ENCODE measurements around the gene FBF1.
A peak's percentile ranks its signal among the peaks of the same experiment; 100 is the strongest.
"Not testable (repeated sequence)": the region's sequence is repeated elsewhere in the genome, so short reads cannot be mapped to it uniquely, and the experiment has no call there.

Gene FBF1, protein sequence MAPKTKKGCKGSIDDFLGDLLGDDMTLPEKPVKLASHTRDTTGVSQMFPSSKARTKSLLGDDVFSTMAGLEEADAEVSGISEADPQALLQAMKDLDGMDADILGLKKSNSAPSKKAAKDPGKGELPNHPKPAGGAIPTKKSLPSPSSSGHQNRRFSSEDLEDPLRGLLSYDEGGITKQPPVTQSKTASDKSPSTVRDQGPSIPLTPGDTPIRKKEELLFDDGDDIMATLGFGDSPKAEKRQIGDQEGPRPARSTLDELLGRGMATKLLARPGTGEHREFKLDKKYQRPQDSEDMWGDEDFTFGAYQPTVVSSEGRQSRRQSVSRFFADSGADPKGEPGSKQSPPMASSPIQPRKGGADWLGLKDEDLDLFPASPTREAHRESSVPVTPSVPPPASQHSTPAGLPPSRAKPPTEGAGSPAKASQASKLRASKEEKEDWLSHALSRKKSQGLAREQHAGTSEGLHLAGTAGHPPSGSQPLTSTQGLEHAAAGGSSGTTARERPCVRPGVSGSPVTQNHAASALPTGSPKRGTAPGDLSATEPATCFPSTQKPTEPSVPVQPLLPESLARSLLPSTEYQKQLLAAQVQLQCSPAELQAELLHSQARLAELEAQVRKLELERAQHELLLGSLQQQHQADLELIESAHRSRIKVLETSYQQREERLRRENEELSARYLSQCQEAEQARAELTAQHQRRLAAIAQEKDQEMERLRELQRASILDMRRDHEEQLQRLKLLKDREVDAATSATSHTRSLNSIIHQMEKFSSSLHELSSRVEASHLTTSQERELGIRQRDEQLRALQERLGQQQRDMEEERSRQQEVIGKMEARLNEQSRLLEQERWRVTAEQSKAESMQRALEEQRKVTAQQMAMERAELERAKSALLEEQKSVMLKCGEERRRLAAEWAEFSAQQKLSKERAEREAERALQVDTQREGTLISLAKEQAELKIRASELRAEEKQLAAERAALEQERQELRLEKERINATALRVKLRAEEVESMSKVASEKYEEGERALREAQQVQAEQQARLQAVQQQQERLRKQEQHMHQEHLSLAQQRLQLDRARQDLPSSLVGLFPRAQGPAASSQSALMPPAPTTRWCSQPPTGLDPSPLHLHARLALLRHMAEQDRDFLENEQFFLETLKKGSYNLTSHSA

DNA sequence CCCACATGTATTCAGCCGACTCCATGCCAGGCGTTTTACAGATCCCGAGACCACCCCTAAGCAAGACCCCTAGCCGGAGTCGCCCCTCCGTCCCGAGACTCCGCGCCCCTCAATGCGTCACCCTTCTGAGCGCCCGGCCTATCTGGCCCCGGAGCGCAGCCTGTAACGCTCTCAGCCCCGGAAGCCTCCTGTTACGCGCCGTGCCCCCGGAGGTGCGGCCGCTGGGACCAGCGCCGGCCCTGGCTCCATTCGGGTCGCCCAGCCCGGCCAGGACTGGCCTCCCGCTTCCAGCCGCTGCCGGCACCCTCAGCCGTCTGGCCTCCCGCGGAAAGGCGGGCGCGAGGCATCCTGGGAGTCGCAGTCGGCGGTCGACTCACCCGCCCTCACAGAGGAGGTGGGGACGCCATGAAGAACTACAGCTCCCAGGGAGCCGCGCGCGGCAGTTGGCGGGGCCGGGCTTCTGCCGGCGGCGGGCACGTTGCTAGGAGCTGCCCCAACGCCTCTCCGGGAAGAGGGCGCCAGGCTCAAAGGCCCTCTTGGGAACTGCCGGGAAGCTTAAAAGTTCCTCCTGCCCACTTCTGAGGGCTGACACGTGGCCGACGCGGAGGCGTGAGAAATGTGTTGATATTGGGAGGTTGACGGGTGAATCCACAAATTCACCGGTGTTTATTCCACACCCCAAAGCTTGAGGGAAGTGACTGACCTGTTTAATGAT, at the start of gene FBF1:
Gene FBF1, minus strand, starts transcription at position 316 of the 715 bp plus-strand sequence. CDS start 2,893 bp downstream, outside the sequence.
- peak; percentile 72 for DNase-seq (ENCODE audit: low read depth)

DNA sequence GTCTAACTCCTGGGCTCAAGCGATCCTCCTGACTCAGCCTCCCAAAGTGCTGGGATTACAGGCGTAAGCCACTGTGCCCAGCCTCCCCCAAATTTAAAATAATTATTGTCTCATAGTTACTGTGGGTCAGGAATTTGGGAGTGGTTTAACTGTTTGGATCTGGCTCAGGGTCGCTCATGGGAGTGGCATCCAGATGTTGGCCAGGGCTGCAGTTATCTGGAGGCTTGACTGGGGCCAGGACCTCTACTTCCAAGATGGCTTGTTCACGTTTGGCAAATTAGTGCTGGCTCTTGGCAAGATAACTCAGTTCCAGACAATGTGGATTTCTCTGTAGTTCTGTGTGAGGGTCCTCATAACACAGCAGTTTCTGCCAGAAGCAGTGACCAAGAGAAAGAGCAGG, 46.2 kb upstream of the FBF1 start:
- DNase-seq (ENCODE audit: low read depth): no peak

DNA sequence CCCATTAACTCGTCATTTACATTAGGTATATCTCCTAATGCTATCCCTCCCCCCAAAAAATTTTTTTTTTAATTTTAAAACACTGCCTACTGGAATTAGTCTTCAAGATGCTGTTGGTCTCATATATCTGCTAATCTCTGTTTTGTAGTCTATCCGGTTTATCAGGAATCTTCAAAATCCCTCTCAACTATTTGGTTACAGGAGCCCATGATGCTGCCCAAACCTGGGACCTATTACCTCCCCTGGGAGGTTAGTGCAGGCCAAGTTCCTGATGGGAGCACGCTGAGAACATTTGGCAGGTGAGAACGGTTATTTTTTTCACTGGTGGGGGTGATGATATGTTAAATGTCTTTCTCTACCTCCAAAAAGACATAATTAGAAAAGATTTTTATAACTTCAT, 45.1 kb upstream of the FBF1 start:
- DNase-seq (ENCODE audit: low read depth): no peak

DNA sequence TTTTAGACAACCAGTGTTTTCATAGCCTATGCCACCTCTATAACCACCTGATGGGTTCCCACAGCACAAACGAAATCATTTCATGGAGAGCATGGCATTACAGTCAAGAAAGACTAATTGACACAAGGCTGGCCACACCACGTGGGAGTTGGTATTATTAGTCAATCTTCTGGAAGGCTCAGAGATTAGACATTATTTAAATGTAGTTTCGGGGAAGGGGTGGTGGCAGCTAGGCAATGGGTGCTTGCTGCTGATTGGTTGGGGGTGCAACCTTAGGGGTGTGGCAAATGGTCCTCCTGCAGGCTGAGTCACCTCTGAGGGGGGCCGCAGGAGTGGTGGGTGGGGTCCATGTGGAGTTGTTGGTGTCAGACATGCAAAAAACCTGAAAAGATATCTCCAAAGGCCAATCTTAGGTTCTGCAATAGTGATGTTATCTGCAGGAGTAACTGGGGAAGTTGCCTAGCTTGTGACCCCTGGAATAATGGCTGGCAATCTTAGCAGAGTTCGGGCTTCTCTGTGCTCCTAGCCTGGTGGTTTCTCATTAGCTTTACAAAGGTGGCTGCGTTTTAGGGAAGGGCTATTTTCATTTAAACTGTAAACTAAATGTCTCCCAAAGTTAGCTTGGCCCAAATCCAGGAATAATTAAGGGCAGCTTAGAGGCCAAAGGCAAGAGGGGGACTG, 42.8 kb upstream of the FBF1 start:
- no peak for DNase-seq (ENCODE audit: low read depth)

DNA sequence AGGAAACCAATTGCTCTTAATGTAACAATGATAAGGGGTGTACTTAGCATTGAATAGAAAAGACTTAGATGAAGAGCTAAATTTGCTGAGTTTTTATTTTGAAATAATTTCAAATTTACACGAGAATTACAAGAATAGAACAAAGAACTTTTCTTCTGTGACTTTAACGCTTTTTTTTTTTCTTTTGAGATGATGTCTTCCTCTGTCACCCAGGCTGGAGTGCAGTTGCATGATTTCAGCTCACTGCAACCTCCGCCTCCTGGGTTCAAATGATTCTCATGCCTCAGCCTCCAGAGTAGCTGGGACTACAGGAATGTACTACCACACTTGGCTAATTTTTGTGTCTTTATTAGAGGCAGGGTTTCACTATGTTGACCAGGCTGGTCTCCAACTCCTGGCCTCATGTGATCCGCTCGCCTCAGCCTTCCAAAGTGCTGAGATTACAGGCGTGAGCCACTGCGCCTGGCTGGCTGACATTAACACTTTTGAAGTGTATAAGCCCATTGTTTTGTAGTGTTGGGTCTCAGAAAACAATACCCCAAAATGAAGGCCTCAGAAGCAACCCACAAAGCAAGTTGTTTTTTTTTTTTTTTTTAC, 40.3 kb upstream of the FBF1 start:
- DNase-seq (ENCODE audit: low read depth): no peak

DNA sequence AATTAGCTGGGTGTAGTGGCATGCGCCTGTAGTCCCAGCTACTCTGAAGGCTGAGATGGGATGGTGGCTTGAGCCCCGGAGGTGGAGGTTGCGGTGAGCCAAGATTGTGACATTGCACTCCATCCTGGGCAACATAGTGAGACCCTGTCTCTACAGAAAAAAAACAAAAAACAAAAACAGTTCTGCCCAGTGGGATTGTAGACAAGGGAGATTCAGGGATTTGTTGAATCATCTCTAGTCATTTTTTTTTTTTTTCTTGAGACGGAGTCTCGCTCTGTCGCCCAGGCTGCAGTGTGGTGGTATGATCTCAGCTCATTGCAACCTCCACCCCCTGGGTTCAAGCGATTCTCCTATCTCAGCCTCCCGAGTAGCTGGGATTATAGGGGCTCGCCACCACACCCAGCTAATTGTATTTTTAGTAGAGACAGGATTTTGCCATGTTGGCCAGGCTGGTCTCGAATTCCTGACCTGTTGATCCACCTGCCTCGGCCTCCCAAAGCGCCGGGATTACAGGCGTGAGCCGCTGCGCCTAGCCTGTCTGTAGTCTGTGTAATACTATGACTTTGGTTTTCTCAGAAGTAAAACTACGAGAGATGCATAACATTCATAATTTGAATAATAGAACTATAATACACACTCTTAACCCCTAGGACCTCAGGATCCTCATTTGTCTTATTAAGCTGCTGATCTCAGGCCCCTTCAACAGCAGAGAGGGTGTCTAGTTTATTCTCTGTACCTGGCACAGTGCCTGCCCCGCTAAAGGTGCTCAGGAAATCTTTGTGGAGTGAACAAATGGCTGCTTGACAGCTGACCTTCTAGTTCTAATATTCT, 39.6 kb upstream of the FBF1 start:
- no peak for DNase-seq (ENCODE audit: low read depth)

DNA sequence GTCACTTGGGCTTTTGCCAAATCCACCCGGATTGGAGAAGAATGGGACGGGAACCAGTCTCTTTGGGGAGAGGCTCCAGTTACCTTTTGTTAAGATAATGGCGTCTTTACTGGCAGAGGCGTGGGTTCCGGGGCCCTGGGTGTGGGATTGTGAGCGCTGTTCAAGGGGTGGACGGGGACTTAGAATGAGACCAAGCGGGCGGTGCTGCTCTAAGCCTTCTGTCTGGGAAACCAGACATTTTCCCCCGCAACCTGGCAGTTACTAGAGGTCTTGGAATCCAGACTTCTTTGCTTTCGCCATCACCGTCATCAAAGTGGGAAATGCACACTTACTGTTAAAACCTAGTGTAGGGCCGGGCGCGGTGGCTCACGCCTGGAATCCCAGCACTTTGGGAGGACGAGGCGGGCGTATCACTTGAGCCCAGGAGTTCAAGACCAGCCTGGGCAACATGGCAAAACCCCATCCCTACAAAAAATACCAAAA, 38.9 kb upstream of the FBF1 start:
- no peak for DNase-seq (ENCODE audit: low read depth)

DNA sequence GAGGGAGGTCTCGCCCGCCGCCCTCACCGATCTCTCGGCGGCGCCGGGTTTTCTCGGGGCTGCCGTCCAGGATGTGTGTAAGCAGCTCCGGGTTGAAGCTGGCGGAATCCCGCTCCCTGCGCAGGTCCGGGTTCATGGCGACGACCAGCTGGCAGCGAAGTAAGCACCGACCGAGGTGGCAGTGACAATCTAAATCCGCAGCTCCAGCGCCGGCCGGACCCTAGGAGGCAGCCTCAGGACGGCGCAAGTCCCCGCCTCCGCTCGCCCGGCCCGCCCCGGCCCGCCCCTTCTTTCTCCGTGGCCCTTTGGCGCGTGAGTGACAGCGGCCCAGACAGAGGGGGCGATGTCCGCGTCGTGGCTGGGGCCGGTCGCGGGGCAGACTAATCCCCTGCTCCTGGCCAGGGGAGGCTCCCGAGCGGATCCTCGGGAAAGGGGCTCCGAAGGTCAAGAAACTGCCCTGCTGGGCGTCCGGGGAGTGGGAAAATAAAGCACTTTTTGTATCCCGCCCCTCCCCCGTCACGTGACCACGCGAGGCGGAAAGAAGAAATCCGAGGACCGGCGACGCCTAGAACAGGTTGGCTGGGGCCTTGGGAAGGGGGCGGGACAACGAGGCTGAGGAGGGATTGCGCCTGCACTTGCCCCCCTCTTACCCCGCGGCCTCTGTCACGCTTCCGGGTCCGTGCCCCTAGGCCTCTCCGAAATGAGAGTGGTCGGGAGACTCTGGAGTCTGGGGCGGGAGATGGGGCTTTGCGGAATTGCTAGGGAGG, 38.3 kb upstream of the FBF1 start, which contains the start of the genes ACOX1 and TEN1:
Gene ACOX1, minus strand, starts transcription at position 229 of the 767 bp plus-strand sequence. Its CDS starts 93 bp downstream, at position 136.
Gene TEN1, plus strand, starts transcription at position 303 of the 767 bp plus-strand sequence. CDS start 6,953 bp downstream, outside the sequence.
- DNase-seq (ENCODE audit: low read depth): peak; percentile 96

DNA sequence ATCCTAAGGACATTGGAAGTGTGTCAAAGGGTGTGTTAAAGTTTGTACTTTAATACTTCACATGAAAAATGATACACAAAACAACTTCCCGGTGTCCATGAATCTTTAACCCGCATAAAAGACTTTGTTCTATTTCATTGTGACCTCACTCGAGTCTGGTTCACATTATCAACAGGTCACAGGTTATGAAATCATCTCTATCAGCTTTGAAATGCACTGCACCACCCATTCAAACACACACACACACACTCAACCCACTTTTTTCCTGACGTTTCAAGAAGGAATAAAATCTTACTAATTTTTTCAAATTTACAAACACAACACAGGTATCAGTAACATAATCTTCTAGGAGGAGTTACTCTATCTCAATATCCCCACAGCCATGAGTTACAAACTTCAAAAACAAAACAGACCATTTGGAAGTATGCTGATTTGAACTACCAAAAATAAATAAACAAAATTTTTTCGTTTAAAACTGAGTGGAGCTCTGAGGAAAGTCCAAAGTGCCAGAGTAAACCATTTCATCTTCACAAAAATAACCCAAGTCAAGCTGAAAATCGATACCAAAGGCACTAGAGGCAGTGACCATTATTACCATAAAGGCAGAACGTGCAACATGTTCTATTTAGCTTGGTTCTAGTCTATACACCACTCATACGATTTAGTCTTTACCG, 35.5 kb upstream of the FBF1 start:
- no peak for DNase-seq (ENCODE audit: low read depth)

DNA sequence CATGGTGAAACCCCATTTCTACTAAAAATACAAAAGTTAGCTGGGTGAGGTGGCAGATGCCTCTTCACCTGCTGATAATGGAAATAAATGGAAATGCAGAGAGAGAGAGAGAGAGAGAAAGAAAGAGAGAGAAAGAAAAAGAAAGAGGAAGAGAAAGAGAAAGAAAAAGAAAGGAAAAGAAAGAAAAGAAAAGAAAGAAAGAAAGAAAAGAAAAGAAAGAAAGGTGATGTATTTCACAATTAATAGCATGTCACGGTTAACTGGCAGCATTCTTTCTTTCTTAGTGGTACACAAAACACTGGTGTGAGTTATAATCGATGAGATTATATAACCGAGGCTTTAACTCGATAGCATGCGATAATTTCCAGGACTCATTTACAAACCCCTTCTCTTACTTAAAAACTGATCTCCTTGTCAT, 34.9 kb upstream of the FBF1 start:
- no peak for DNase-seq (ENCODE audit: low read depth)

DNA sequence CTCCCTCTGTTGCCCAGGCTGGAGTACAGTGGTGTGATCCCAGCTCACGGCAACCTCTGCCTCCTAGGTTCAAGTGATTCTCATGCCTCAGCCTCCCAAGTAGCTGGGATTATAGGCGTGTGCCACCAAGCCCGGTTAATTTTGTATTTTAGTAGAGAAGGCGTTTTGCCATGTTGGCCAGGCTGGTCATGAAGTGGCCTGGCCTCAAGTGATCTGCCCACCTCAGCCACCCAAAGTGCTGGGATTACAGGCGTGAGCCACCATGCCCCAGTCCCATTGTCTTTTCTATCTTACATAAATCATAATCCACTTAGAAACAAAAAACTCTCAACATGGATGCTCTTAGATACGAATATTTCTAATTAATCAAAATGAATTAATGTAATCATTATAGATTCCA, 34.3 kb upstream of the FBF1 start:
- not testable (repeated sequence) for DNase-seq (ENCODE audit: low read depth)

DNA sequence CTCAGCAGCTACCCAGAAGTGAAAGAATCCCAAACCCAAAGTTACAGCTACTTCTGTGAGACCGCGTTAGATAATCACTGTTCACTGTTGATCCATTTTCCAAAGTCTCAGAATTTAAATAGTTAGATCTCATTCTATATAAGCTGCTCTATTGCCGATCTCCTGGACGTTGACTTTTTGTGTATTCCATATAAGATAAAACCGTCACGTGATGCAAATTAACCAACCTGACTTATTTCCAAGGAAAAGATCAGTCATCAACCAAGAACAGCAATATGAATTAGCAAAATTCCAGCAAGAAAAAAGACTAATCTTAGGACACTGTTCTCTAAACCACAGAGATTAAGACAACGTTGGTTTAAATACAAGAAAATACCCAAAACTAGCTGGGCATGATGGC, 29.8 kb upstream of the FBF1 start:
- no peak for DNase-seq (ENCODE audit: low read depth)

DNA sequence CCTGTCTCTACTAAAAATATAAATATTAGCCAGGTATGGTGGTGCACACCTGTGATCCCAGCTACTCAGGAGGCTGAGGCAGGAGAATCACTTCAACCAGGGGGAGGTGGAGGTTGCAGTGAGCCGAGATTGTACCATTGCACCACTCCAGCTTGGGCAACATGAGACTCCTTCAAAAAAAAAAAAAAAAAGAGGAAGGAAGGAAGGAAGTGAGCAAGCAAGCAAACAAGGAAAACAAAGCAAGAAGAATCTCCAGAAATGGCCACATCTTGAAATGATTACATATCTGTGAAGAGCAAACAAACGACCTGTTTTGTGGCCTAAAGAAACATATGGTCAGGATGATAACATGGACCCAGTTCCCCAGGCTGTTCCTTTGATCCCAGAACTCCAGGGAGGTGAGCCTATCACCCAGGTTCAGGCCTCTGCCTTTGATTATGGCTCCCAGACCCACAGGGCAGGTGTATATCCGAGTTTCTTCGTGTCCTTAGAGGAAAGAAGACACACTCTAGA, 29.2 kb upstream of the FBF1 start:
- DNase-seq (ENCODE audit: low read depth): no peak

DNA sequence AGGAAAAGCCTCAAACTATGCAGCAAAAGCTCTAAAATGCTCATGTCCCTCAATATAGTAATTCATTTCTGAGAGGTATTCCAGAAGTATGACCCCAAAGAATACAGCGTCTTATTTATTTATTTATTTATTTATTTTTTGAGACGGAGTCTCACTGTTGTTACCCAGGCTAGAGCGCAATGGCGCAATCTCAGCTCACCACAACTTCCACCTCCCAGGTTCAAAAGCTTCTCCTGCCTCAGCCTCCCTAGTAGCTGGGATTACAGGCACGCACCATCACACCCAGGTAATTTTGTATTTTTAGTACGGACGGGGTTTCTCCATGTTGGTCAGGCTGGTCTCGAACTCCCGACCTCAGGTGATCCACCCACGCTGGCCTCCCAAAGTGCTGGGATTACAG, 28.2 kb upstream of the FBF1 start:
- DNase-seq (ENCODE audit: low read depth): not testable (repeated sequence)

DNA sequence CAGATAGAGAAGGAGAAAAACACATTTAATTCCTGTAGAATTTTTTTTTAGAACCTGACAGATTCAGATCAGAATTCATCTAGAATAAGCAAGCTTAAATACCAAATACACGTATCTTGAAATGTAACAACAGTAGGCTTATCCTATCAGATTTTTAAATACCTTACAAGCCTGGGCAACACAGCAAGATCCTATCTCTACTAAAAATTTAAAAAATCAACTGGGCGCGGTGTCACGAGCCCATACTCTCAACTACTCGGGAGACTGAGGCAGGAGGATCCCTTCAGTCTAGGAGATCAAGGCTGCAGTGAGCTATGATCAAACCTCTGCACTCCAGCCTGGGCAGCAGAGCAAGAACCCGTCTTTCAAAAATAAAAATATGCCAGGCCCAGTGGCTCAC, 24.6 kb upstream of the FBF1 start:
- no peak for DNase-seq (ENCODE audit: low read depth)

DNA sequence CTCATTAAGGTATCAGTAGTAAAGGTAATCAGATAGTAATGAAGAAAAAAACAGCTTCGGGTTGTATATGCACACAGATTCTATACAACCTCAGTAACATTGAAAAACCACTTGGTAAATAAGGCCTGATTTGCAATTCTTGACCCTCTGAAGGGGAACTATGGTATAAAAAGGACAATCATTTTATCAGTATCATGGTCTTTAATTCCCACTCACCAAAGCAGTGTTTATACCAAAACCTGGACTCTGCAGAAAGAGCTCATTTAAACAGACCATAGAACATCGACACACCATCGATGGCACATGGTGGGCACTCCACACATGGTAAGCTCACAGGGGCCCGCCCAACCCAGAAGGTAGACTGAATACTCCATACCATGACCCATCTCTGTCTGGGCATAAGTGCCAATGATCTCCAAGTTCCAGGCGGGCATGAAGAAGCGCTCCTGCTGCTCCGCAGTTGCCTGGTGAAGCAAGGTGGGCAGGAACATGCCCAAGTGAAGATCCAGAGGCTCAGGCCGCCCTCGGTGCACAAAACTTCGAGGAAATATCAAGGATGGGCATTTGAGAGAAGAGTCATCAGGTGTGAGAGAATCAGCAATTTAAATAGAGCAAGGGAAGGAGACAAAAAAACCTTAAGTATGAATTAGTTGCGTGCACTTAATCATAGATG, 19.1 kb upstream of the FBF1 start:
- no peak for DNase-seq (ENCODE audit: low read depth)
